Astrocyte (in vitro differentiated cells and primary cell): ENCODE measurements around the gene IFI44. TPM values are rescaled to one million over a fixed set of nuclear protein-coding genes. Genes with fewer than 3 reads are reported as not detected.

Experiments
- DNase-seq: peaks from one replicate; pipeline ENCODE4 v3.0.0-alpha.2; 2010; ENCODE audit warnings: low read depth
- FAIRE-seq: peaks from 2 replicates; lab custom pipeline; 2011; peaks lifted over from hg19 to GRCh38; lab: Jason Lieb, UNC
- H2AFZ ChIP-seq: 2 replicates; pipeline ENCODE4 v1.6.0; 2012; ENCODE audit warnings: low read depth, low read length, inconsistent platforms
- H3K27ac ChIP-seq: 2 replicates; pipeline ENCODE4 v1.5.1; 2011; ENCODE audit warnings: low read depth, low read length, inconsistent platforms
- H3K27me3 ChIP-seq: 2 replicates; pipeline ENCODE4 v1.6.0; 2011; ENCODE audit warnings: low read length, inconsistent platforms; ENCODE audit not compliant: insufficient read depth
- H3K36me3 ChIP-seq: 2 replicates; pipeline ENCODE4 v1.5.1; 2011; ENCODE audit warnings: low read length, inconsistent platforms; ENCODE audit not compliant: insufficient read depth
- H3K4me1 ChIP-seq: 2 replicates; pipeline ENCODE4 v1.5.1; 2011; ENCODE audit warnings: low read length, inconsistent platforms; ENCODE audit not compliant: insufficient read depth
- H3K4me2 ChIP-seq: 2 replicates; pipeline ENCODE4 v1.6.0; 2012; ENCODE audit warnings: low read length, inconsistent platforms
- H3K4me3 ChIP-seq: 2 replicates; pipeline ENCODE4 v1.5.1; 2011; ENCODE audit warnings: low read depth, mild to moderate bottlenecking, low read length, inconsistent platforms; ENCODE audit not compliant: insufficient read depth
- H3K79me2 ChIP-seq: 2 replicates; pipeline ENCODE4 v1.6.0; 2012; ENCODE audit warnings: mild to moderate bottlenecking, low read length, inconsistent platforms; ENCODE audit not compliant: insufficient read depth
- H3K9ac ChIP-seq: 2 replicates; pipeline ENCODE4 v1.6.0; 2012; ENCODE audit warnings: mild to moderate bottlenecking, low read length, inconsistent platforms
- H3K9me3 ChIP-seq: 2 replicates; pipeline ENCODE4 v1.5.1; 2012; ENCODE audit warnings: low read depth, mild to moderate bottlenecking, low read length, inconsistent platforms; ENCODE audit not compliant: insufficient read depth
- H4K20me1 ChIP-seq: 2 replicates; pipeline ENCODE4 v1.6.0; 2012; ENCODE audit warnings: low read length, inconsistent platforms; ENCODE audit not compliant: insufficient read depth
- H3K27ac Mint-ChIP-seq: one replicate; pipeline ENCODE4 v1.8.0; 2021; ENCODE audit warnings: mild to moderate bottlenecking, mixed read lengths; ENCODE audit not compliant: unreplicated experiment
- H3K27me3 Mint-ChIP-seq: one replicate; pipeline ENCODE4 v1.8.0; 2021; ENCODE audit warnings: low read depth, mixed read lengths; ENCODE audit not compliant: unreplicated experiment
- H3K36me3 Mint-ChIP-seq: one replicate; pipeline ENCODE4 v1.8.0; 2021; ENCODE audit warnings: low read depth, mixed read lengths; ENCODE audit not compliant: unreplicated experiment
- H3K4me1 Mint-ChIP-seq: one replicate; pipeline ENCODE4 v1.8.0; 2021; ENCODE audit warnings: low read depth, mixed read lengths; ENCODE audit not compliant: unreplicated experiment
- H3K4me3 Mint-ChIP-seq: one replicate; pipeline ENCODE4 v1.8.0; 2021; ENCODE audit warnings: mild to moderate bottlenecking, moderate library complexity, mixed read lengths; ENCODE audit not compliant: unreplicated experiment
- H3K9me3 Mint-ChIP-seq: one replicate; pipeline ENCODE4 v1.8.0; 2021; ENCODE audit warnings: mild to moderate bottlenecking, mixed read lengths; ENCODE audit not compliant: unreplicated experiment
- EZH2 ChIP-seq: IDR thresholded peaks from 2 replicates; pipeline ENCODE4 v1.6.1; 2012; ENCODE audit warnings: mild to moderate bottlenecking, low read length, inconsistent platforms; ENCODE audit not compliant: insufficient read depth
- total RNA-seq: library from RNA; stranded (reverse); gene quantifications from 2 replicates; pipeline ENCODE4 v1.2.1, GENCODE V29; 2021
- TF ChIP-seq, protein P1 (sequence below): IDR thresholded peaks from 2 replicates; pipeline ENCODE4 v1.5.1; 2011; ENCODE audit warnings: low read depth, mild to moderate bottlenecking, inconsistent platforms, low read length, moderate library complexity; ENCODE audit not compliant: insufficient read depth

Gene IFI44
- total RNA-seq, 1 donor from 2014 or later: 144 TPM

DNA sequence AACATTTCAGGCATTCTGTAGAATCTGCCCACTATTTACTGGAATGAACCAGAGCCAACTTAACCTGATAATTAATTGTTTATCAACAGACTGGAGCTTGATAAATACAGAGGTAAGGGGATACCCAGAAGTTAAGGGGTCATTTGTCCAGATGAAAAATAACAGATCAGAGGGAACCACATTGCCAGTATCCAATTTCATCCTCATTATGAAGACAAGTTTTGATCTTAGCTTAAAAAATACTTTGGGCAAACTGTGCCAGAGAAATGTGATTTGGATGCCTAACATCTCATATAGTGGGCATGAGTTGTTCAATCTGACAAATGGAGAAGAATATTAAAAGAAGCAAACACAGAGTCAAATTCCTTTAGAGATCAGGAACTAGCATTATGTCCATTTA, 63.7 kb downstream of the IFI44 start:
- H3K36me3 Mint-ChIP-seq: no peaks in the 10 kb centered on the region
- no peak overlapping the region for H3K27ac Mint-ChIP-seq
- no peak for TF ChIP-seq EZH2
- TF ChIP-seq, protein P1, sequence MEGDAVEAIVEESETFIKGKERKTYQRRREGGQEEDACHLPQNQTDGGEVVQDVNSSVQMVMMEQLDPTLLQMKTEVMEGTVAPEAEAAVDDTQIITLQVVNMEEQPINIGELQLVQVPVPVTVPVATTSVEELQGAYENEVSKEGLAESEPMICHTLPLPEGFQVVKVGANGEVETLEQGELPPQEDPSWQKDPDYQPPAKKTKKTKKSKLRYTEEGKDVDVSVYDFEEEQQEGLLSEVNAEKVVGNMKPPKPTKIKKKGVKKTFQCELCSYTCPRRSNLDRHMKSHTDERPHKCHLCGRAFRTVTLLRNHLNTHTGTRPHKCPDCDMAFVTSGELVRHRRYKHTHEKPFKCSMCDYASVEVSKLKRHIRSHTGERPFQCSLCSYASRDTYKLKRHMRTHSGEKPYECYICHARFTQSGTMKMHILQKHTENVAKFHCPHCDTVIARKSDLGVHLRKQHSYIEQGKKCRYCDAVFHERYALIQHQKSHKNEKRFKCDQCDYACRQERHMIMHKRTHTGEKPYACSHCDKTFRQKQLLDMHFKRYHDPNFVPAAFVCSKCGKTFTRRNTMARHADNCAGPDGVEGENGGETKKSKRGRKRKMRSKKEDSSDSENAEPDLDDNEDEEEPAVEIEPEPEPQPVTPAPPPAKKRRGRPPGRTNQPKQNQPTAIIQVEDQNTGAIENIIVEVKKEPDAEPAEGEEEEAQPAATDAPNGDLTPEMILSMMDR: no peak
- no peaks in the 10 kb centered on the region for H3K9me3 Mint-ChIP-seq
- H3K4me3 Mint-ChIP-seq: no peak overlapping the region
- no peak overlapping the region for H3K9ac ChIP-seq
- no peaks in the 10 kb centered on the region for H3K36me3 ChIP-seq
- no peak overlapping the region for H2AFZ ChIP-seq
- H3K79me2 ChIP-seq: no peaks in the 10 kb centered on the region
- no peak overlapping the region for H3K4me3 ChIP-seq
- FAIRE-seq (no peak), DNase-seq (no peak)
- peaks cover 12% of the 10 kb centered on the region for H3K4me1 ChIP-seq
- no peak overlapping the region for H3K4me2 ChIP-seq
- H3K9me3 ChIP-seq: no peaks in the 10 kb centered on the region
- H4K20me1 ChIP-seq: no peaks in the 10 kb centered on the region
- H3K27ac ChIP-seq: no peak overlapping the region
- no peaks in the 10 kb centered on the region for H3K27me3 ChIP-seq
- H3K27me3 Mint-ChIP-seq: no peaks in the 10 kb centered on the region
- H3K4me1 Mint-ChIP-seq: peaks cover 33% of the 10 kb centered on the region

Other genes starting within 250 kb of the IFI44 start
- 0.36 and 0.41 TPM in 2 replicates for gene PTGFR, start 158.9 kb upstream of the IFI44 start, total RNA-seq
- 184 and 271 TPM in 2 replicates for gene IFI44L, start 29.4 kb upstream of the IFI44 start, total RNA-seq